HG03196 (cell line): ENCODE data around the gene TMSB10.
A peak's percentile ranks its signal among the peaks of the same experiment; 100 is the strongest.
"Not testable (repeated sequence)": the region's sequence is repeated elsewhere in the genome, so short reads cannot be mapped to it uniquely, and the experiment has no call there.

Source experiments
- ATAC-seq: cut with Tn5 transposase; IDR thresholded peaks from one replicate; pipeline ENCODE4 v1.9.1; 2021; ENCODE audit not compliant: unreplicated experiment

The TMSB10 gene

DNA sequence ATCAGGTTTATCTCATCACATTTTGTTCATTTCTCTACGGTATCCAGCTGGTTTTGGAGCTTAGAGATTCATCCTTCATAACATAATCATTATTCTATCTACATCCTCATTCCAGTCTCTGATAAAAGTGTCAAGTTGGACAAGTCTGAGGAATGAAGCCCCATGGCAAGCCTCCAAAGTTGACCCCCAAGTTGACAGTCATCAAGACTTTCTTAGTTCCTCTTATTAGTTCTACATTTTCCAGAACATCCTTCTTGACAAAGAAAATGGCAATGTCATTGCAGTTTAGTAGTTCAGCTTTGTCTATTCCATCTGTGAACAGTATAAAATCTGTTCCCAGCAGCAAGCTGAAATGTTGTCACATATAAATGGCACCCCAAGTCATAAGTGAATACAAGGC lies 4.5 kb upstream of the TMSB10 start:
- ATAC-seq: no peak

DNA sequence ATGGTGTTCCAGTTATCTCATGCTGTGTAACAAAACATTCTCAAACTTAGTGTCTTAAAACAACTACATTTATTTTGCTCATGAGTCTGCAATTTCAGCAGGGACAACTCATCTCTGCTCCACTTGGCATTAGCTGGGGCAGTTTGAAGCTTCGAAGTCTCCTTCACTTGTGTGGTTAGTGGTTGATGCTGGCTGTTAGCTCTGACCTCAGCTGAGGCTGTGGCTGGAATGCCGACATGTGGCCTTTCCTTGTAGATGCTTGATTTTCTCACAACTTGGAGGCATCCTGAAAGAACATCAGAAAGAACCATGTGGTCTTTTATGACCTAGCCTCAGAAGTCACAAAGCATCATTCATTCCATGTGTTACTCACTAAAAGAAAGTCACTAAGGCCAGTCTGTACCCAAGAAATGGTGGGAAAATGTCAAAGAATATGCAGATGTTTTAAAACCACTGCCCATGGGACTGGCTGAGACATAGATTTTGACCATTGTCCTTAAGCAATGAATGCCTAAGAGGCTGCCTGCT lies 3.8 kb upstream of the TMSB10 start:
- no peak for ATAC-seq

DNA sequence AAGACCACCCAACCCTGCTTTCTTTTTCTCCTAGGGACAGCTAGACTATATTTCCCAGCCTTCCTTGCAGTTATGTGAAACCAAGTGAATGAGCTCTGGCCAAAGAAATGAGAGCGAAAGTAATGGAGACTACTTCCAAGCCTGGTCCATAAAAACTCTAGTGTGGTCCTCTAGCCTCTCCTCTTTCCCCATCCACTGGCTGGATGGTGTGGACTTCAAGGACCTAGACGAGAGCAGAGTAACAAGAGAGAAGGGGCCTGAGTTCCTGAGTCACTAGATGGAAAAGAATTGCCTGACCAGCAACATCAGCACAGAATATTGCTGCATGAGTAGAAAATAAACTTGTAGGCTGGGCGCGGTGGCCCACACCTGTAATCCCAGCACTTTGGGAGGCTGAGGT lies 2.9 kb upstream of the TMSB10 start:
- ATAC-seq: no peak

DNA sequence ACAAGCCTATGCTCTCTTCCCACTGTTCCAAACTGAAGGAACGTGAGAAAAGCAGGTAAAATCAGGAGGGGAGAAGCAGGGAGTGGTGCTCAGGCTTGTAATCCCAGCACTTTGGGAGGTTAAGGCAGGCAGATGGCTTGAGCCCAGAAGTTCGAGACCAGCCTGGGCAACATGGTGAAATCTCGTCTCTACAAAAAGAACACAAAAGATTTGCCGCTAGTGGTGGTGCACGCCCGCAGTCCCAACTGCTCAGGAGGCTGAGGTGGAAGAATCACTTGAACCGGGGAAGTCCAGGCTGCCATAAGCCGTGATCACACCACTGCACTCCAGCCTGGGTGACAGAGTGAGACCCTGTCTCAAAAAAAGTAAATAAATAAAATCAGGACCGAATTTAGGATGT lies 1.3 kb upstream of the TMSB10 start:
- ATAC-seq: no peak

DNA sequence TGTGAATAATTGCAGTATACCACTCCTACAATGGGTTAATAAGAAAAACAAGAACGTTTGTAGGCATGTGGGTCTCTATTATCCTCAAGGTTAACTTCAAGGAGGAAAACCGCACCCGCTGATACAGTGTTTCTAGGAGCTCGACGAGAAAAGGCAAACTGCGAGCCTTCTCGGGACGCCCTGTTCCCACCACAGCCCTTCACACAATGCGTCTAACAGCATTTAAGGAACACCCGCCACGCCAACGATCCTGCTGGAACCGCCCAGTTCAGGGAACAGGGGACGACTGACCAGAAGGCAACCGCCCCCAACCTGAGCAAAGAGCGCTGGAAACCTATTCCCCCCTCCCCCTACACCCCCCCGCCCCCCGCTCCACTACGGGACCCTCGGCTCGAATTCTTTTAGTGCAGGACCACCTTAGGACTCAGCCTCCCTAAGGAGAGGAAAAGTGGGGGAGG lies 710 bp upstream of the TMSB10 start:
- no peak for ATAC-seq

DNA sequence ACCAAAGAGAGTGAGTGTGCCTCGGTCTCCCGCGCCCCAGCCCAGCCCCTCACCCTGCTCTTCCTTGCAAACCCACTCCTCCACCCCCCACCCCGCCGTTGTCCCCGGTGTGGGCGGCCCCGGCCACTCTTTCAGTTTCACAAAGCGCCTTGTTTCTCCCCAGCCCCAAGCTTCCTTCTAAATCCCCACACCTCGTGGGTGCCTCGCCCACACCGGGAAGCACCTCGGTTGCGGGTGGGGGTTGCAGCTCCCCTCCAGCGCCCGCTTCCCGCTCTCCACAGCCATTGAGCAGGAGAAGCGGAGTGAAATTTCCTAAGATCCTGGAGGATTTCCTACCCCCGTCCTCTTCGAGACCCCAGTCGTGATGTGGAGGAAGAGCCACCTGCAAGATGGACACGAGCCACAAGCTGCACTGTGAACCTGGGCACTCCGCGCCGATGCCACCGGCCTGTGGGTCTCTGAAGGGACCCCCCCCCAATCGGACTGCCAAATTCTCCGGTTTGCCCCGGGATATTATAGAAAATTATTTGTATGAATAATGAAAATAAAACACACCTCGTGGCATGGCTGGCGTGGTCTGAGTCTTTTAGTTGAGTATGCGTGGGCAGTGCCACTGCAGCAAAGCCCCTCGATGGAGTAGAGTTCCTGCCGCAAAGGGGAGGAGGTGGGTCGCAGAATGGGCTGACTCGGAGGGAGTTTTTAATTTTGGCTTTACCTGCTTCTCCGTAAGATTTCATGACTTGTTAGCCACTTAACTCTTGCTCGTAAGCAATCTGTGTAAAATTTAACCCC lies 848 bp downstream of the TMSB10 start:
- ATAC-seq: peak; percentile 20

DNA sequence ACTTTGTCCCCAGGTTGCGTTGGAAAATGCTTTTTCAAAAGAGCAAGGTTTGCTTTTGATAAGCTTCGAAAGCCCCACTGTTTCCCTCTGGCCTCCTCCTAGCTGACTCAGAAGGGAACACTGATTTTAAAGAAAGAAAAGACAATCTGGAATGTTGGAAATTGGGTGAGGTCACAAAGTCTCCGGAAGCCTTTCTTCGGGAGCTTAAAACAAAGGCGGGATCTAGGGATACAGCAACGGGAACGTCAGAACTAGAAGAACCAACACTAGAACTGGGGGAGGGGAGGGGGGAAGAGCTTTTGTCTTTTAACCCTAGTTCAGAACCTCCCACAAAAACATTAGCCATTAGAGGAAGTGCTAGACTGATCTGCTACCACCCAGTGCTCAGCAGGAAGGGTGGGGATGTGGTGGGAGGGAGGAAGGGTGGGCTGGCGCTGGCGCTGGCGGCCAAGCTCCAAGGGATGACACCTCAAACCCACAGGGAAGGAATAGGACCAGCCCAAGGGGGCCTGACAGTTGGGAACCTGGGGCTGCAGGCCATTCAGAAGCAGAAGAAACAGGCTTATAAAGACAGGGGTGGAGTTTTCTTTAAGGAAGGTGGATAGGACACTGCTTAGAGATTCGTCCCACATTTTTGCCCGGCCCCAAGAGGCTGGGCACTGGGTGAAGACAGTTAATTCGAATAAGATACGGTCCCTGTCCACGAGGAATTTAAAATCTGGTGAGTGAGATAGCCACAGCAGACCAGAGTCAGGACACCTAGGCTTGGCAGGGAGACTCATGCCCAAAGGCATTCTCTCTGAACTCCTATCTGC lies 1.7 kb downstream of the TMSB10 start:
- ATAC-seq: peak; percentile 44

DNA sequence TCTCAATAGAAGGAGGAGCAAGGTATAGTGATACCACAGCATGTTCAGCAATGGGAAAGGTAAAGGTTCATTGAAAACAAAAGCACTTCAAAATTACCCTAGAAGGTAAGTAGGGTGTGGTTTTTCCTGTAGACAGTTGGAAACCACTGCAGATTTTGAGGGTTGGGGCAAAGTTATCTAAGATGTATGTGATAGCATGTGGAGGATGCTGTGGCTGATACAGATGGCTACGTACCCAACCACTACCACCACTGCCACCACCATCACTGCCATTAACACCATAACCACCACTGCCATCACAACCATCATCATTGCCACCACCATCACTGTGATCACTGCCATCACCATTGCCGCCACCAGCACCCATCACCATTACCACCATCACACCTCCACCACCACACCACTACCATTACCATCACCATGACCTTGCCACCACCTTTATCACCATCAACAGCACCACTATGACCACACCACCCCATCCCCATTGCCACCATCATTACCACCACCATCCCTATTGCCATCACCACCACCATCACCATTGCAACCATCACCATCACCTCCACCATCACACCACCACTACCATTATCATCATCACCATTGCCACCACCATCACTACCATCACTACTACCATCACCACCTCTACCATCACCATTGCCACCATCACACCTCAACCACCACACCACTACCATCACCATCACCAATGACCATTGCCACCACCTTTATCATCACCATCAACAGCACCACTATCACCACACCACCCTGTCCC lies 3.7 kb downstream of the TMSB10 start:
- ATAC-seq: no peak

DNA sequence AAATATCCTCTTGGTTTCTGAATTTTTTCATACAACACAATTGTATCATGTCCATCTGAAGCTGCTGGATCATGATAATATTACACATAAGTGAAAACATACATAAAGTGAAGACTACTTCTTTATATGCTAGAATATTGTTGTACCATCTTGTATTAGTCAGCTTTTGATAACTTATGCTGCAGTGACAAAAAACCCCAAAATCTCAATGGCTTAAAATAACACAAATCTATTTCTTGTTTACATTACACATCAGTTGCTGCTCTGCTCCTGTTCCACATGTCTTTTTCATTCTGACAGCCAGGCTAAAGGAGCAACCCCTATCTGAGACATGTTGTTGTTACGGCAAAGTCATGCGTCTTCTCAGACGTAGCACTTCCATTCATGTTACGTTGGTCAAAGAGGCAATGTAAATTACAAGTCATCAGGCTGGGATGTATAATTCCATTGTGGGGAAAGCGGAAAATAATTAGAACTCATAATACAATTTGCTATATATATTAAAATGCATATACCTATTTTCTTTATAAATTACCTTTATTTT lies 5.8 kb downstream of the TMSB10 start:
- no peak for ATAC-seq

DNA sequence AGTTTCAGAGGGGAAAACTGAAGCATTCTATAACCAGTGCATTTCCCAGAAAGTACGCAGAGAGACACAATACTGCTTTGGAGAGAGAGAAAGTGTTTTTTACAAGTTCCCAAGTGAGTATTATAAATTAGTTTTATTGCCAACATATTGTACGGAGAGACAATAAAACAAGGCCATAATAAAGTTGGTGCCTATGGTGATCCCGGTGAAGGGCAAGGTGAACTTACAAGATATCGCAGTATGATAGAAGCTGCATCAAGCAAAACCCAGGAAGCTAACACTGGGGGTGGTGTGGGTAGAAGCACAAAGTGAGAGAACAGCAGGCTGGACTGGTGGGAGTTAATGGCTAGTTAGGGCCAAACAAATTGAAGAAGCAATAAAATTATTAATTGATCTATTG lies 7.5 kb downstream of the TMSB10 start:
- no peak for ATAC-seq

DNA sequence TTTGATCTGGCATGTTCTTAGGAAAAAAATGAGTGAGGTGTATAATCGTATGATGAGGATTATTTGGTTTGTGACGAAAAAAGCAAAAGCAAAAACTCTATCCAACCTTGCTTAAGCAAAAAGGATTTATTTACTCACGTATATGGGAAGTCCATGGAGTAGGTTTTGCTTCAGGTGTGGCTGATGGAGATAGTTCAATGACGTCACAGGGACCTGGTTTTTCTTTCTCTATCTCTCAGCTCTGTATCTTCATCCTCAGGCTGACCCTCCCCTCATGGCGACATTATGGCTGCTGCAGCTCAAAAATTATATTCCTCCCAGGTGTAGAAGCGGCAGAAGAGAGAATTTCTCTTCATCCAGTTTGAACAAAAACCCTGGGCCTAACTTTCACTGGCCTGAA lies 8.9 kb downstream of the TMSB10 start:
- no peak for ATAC-seq

DNA sequence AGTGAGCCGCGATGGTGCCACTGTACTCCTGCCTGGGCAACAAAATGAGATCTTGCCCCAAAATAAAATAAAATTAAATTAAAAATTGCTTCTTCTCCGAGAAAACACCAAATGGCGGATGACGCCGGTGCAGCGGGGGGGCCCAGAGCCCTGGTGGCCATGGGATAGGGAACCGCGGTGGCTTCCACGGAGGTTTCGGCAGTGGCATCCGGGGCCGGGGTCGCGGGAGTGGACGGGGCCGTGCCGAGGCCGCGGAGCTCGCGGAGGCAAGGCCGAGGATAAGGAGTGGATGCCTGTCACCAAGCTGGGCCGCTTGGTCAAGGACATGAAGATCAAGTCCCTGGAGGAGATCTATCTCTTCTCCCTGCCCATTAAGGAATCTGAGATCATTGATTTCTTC lies 10.2 kb downstream of the TMSB10 start:
- not testable (repeated sequence) for ATAC-seq

DNA sequence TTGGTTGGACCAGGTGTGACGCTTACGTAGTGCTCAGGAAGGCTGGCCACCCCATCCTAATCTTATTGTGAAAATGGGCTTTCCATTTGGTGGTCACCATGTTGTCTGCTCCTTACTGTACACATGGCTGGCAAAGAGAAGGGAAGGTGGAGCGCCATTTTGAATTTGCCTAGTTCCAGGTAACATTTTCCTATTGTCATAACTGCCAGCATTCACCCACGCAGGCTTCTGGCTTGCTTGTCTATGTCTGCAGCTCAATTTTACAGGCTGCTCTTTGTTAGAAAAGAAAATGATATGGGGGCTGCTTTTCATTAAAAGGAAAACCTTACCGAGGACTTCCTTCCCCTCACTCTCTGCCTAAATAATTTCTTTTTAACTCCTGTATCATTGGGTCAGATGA lies 12.4 kb downstream of the TMSB10 start:
- ATAC-seq: not testable (repeated sequence)

DNA sequence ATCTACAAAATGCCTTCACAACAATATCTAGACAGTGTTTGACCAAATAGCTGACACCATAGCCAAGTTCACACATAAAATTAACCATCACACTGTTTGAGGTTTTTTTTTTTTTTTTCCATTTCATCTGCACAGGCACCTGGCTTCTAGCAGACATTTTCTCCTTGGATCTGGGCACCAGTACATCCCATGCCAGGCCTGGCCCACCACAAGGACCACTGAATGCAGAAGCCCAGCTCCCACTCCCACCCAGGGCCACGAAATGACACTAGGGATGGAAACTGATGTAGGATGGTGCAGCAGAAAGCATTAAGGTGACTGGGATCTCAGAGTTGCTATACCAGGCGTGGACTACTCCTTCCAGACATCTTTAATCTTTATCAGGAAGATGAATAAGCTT lies 13.0 kb downstream of the TMSB10 start:
- ATAC-seq: no peak

DNA sequence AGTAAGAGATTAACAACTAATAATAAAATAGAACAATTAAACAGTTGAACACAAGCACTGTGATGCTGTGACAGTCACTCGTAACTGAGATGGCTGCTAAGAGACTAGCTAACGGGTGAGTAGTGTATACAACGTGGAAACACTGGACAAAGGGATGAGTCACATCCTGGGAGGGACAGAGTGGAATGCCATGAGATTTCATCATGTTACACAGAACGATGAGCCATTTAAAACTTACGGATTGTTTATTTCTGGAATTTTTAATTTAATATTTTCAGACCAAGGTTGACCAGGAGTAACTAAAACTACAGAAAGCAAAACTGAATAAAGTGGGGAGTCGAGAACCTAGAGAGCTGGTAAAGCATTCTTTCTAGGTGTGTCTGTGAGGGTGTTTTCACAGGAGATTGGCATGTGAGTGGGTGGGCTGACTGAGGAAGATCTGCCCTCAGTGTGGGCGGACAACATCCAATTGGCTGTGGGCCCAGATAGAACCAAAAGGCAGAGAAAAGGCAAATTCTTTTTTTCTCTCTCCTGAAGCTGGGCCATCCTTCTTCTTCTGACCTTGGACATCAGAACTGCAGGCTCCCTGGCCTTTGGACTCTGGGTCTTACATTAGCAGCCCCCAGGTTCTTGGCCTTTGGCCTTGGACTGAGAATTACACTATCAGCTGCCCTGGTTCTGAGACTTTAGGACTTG lies 14.6 kb downstream of the TMSB10 start:
- peak; percentile 52 for ATAC-seq

DNA sequence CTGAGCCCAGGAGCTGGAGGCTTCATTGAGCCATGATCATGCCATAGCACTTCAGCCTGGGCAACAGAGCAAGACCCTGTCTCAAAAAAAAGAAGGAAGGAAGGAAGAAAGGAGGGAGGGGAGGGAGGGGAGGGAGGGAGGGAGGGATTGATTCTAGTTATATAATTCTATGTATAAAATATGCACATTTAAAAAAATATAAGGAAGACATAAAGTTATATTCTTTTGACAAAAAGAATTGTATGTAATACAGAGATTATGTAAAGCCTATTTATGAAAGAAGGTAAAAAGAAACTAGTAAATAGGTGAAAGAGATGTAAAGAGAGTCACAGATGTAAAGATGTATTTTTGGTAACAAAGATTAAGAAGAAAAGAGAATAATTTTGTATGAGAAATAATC lies 17.6 kb downstream of the TMSB10 start:
- no peak for ATAC-seq

DNA sequence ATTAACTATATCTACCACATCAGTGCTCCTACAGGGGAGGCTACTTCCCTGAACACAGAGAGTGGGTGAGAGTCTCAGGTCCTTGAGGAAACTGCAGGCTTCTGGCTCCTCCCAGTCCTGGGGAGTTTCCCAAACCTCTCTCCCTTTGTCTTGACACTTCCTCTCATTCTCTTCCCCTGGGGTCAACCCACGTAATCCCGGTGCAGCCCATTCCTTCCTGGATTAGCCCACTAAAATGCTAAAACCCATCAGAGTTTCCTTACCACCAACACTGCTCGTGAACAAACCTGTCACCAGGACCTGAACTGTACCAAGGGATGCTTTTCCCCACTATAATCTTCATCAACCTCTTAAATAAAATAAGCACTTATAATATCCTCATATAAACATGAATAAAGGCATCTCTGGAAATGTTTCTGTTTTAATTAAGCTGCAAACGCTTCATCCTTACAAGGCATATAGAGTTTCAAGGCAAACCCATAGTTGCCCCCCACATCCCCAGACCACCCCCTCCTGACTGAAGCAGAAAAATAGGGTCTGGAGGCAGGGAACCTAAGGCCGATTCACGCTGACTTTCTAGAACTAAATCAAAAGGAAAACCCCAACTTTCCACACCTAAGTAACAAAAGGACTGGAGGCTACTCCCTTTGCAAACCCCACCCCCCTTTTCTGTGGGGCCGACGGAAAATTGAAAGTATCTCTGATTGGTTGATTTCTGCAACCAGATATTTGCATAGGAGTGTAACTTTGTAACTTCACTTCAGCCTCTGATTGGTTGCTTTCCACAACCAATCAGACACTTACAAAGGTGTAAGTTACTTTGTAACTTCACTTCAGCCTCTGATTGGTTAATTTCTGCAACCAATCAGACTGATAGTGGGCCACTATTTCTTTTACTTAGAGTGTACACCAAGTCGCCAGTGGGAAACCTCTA lies 19.0 kb downstream of the TMSB10 start:
- peak; percentile 18 for ATAC-seq

DNA sequence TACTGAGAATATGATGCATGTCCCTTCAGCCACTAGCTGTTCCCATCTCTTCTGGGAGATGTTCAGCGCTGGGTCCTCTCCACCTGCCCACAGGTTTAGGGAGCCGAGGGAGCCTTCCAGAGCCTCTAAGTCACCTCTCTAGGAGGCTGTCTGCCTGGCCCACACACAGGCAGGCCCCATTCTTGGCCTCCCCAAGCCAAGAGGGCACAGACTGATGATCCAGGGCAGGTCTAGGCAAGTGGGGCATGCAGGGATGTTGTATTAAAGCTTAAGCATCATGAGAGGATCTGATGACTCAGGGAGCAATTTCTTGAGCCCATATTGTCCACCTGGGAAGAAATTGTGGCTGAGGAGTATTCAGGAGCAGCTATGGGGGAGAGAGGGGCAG lies 19.9 kb downstream of the TMSB10 start:
- no peak for ATAC-seq

DNA sequence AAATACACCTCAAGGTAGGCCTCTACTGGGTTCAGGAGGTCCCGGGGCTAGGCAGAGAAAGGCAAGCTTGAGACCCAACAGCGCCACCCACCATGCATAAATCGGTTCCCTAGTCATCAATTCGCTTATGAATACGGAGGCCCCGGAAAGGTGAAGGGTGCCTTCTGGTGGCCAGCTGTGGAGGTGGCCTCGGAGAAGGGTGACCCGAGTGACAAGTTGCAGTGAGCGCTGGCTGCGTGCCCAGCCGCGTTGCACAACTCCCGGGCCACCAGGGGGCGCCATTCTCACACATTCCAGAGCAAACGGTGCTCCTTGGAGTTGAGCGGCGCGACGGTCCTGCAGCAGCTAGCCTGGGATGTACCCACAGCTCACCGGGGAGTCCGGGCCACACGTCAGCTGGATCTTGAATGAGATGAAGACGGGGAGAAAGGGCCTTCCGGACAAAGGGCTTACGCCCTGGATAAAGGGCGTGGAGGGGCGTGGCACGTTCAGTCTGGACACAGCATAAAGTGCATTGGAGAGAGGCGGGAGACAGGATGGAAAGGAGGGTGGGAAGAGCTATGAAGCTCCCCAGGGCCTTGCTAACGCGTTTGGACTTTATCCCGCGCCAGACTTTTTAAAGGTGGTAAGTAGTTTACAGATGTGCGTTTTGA lies 20.4 kb downstream of the TMSB10 start:
- peak; percentile 81 for ATAC-seq
